DMS 273 (cell line): ENCODE data around the gene GNAS.

Experiments used
- DNase-seq: peaks from one replicate; lab custom pipeline; 2025; ENCODE audit not compliant: unreplicated experiment; lab: John Stamatoyannopoulos, UW

GNAS gene

GRCh38 chr20:58853466-58853865, 950 bp downstream of the GNAS start:
- DNase-seq = no peak

GRCh38 chr20:58853976-58854637, 1.6 kb downstream of the GNAS start:
- no peak for DNase-seq

GRCh38 chr20:58854638-58855471, 2.3 kb downstream of the GNAS start:
- peak; percentile 37 for DNase-seq

- no peak for DNase-seq
Measured at GRCh38 chr20:58855506-58856389, 3.2 kb downstream of the GNAS start.

GRCh38 chr20:58863044-58863790, 10.7 kb downstream of the GNAS start:
- DNase-seq = no peak

- peak; percentile 31 for DNase-seq
Measured at GRCh38 chr20:58864346-58864745, 11.8 kb downstream of the GNAS start.

GRCh38 chr20:58865843-58866242, 13.3 kb downstream of the GNAS start:
- peak; percentile 19 for DNase-seq

- DNase-seq = no peak
Measured at GRCh38 chr20:58867211-58867610, 14.7 kb downstream of the GNAS start.

GRCh38 chr20:58868795-58869194, 16.3 kb downstream of the GNAS start:
- peak; percentile 71 for DNase-seq

GRCh38 chr20:58869662-58870227, 17.2 kb downstream of the GNAS start:
- DNase-seq = no peak

- DNase-seq = peak; percentile 89
Measured at GRCh38 chr20:58870293-58871014, 17.9 kb downstream of the GNAS start.

GRCh38 chr20:58871533-58872102, 19.1 kb downstream of the GNAS start:
- DNase-seq = peak; percentile 45

- DNase-seq = no peak
Measured at GRCh38 chr20:58874469-58874868, 22.0 kb downstream of the GNAS start.

- DNase-seq = no peak
Measured at GRCh38 chr20:58875111-58875510, 22.6 kb downstream of the GNAS start.

GRCh38 chr20:58875541-58876134, 23.1 kb downstream of the GNAS start:
- no peak for DNase-seq

GRCh38 chr20:58876437-58876836, 23.9 kb downstream of the GNAS start:
- no peak for DNase-seq

- no peak for DNase-seq
Measured at GRCh38 chr20:58877050-58877975, 24.8 kb downstream of the GNAS start.

GRCh38 chr20:58877976-58878360, 25.5 kb downstream of the GNAS start:
- no peak for DNase-seq
